DND-41 (cell line): ENCODE measurements around the gene GSTM1.

Experiments used
- ATAC-seq: fragments of 200-7000 bp; cut with Tn5 transposase; 3 replicates; pipeline ENCODE4 v1.9.1; 2021; ENCODE audit warnings: low read depth; ENCODE audit not compliant: insufficient read depth
- DNase-seq: peaks from one replicate; pipeline ENCODE4 v3.0.0-alpha.2; 2020
- H2AFZ ChIP-seq: 2 replicates; pipeline ENCODE4 v1.6.0; 2012; ENCODE audit warnings: low read depth, low read length
- H3K27ac ChIP-seq: 2 replicates; pipeline ENCODE4 v1.5.1; 2012; ENCODE audit warnings: low read length, inconsistent platforms
- H3K27me3 ChIP-seq: fragments of 200-600 bp; sonication (generic); 2 replicates; pipeline ENCODE4 v1.6.0; 2012; ENCODE audit warnings: low read length, mild to moderate bottlenecking, inconsistent platforms; ENCODE audit not compliant: insufficient read depth, poor library complexity
- H3K36me3 ChIP-seq: 2 replicates; pipeline ENCODE4 v1.5.1; 2012; ENCODE audit warnings: low read length, inconsistent platforms; ENCODE audit not compliant: insufficient read depth
- H3K4me1 ChIP-seq: 2 replicates; pipeline ENCODE4 v1.5.1; 2012; ENCODE audit warnings: mild to moderate bottlenecking, low read length; ENCODE audit not compliant: insufficient read depth
- H3K4me2 ChIP-seq: 2 replicates; pipeline ENCODE4 v1.6.0; 2012; ENCODE audit warnings: mild to moderate bottlenecking, moderate library complexity, low read length, inconsistent platforms; ENCODE audit not compliant: insufficient read depth
- H3K4me3 ChIP-seq, 2 experiments: fragments of 200-600 bp in 1 of 2; shearing (Covaris generic) in 1 of 2; 2 replicates each; pipeline ENCODE4 v1.5.1; 2012 to 2016; ENCODE audit warnings: inconsistent platforms in 2 of 2, low read length in 2 of 2, mild to moderate bottlenecking in 2 of 2, low read depth in 1 of 2, moderate library complexity in 1 of 2
- H3K79me2 ChIP-seq: 2 replicates; pipeline ENCODE4 v1.6.0; 2012; ENCODE audit warnings: low read length, inconsistent platforms; ENCODE audit not compliant: insufficient read depth
- H3K9ac ChIP-seq: 2 replicates; pipeline ENCODE4 v1.6.0; 2012; ENCODE audit warnings: low read depth, mild to moderate bottlenecking, inconsistent platforms, low read length, moderate library complexity
- H3K9me3 ChIP-seq: 2 replicates; pipeline ENCODE4 v1.5.1; 2012; ENCODE audit warnings: low read length, moderate library complexity, mild to moderate bottlenecking, inconsistent platforms; ENCODE audit not compliant: insufficient read depth, severe bottlenecking
- H4K20me1 ChIP-seq: 2 replicates; pipeline ENCODE4 v1.6.0; 2012; ENCODE audit warnings: low read length; ENCODE audit not compliant: insufficient read depth
- EZH2 ChIP-seq: IDR thresholded peaks from 3 replicates; pipeline ENCODE4 v1.6.1; 2012; ENCODE audit warnings: borderline replicate concordance, low read depth, mild to moderate bottlenecking, moderate library complexity, low read length, inconsistent platforms; ENCODE audit not compliant: severe bottlenecking
- TF ChIP-seq, protein P1 (sequence below): IDR thresholded peaks from 2 replicates; pipeline ENCODE4 v1.5.1; 2012; ENCODE audit warnings: borderline replicate concordance, low read length, moderate library complexity, mild to moderate bottlenecking; ENCODE audit not compliant: poor library complexity, severe bottlenecking; ENCODE audit errors: extremely low read depth

The GSTM1 gene

DNA sequence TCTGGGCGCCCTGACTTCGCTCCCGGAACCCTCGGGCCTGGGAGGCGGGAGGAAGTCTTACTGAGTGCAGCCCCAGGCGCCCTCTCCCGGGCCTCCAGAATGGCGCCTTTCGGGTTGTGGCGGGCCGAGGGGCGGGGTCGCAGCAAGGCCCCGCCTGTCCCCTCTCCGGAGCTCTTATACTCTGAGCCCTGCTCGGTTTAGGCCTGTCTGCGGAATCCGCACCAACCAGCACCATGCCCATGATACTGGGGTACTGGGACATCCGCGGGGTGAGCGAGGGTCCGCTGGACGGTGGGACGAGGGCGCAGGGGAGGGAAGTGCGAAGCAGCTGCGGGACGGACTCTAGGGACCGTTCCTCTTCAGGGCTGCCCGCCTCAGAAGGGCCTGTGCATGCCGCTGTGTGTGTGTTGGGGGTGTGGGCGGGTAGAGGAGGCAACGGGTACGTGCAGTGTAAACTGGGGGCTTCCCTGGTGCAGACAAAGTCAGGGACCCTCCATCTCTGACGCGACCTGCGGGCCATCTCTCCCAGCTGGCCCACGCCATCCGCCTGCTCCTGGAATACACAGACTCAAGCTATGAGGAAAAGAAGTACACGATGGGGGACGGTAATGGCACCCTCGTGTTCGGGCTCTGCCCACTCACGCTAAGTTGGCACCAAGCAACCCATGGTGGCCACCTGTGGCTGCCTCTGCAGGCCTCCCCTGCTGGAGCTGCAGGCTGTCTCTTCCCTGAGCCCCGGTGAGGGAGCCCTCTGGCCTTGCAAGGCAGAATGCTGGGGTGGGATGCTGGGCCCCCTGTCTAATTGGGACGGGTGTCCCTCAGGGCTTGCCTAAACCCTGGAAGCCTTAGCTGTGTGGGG is at the start of gene GSTM1:
TSS of gene GSTM1 (plus strand) at position 177 of the 859 bp plus-strand sequence. CDS start at position 234, 57 bp downstream.
- DNase-seq (no peak), ATAC-seq (no peak)
- no peaks in the 10 kb centered on the region for H3K27me3 ChIP-seq
- no peak within 1 kb of the TSS for H3K4me2 ChIP-seq
- TF ChIP-seq EZH2, result no peak
- TF ChIP-seq, protein P1, sequence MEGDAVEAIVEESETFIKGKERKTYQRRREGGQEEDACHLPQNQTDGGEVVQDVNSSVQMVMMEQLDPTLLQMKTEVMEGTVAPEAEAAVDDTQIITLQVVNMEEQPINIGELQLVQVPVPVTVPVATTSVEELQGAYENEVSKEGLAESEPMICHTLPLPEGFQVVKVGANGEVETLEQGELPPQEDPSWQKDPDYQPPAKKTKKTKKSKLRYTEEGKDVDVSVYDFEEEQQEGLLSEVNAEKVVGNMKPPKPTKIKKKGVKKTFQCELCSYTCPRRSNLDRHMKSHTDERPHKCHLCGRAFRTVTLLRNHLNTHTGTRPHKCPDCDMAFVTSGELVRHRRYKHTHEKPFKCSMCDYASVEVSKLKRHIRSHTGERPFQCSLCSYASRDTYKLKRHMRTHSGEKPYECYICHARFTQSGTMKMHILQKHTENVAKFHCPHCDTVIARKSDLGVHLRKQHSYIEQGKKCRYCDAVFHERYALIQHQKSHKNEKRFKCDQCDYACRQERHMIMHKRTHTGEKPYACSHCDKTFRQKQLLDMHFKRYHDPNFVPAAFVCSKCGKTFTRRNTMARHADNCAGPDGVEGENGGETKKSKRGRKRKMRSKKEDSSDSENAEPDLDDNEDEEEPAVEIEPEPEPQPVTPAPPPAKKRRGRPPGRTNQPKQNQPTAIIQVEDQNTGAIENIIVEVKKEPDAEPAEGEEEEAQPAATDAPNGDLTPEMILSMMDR, result no peak
- no peaks in the 10 kb centered on the region for H3K79me2 ChIP-seq
- H4K20me1 ChIP-seq, result no peaks in the 10 kb centered on the region
- H3K4me3 ChIP-seq, result no peak within 1 kb of the TSS
- no peak within 1 kb of the TSS for H2AFZ ChIP-seq
- H3K9me3 ChIP-seq, result no peaks in the 10 kb centered on the region
- H3K27ac ChIP-seq, result no peak within 1 kb of the TSS
- no peaks in the 10 kb centered on the region for H3K4me1 ChIP-seq
- H3K9ac ChIP-seq, result no peak within 1 kb of the TSS
- no peaks in the 10 kb centered on the region for H3K36me3 ChIP-seq

DNA sequence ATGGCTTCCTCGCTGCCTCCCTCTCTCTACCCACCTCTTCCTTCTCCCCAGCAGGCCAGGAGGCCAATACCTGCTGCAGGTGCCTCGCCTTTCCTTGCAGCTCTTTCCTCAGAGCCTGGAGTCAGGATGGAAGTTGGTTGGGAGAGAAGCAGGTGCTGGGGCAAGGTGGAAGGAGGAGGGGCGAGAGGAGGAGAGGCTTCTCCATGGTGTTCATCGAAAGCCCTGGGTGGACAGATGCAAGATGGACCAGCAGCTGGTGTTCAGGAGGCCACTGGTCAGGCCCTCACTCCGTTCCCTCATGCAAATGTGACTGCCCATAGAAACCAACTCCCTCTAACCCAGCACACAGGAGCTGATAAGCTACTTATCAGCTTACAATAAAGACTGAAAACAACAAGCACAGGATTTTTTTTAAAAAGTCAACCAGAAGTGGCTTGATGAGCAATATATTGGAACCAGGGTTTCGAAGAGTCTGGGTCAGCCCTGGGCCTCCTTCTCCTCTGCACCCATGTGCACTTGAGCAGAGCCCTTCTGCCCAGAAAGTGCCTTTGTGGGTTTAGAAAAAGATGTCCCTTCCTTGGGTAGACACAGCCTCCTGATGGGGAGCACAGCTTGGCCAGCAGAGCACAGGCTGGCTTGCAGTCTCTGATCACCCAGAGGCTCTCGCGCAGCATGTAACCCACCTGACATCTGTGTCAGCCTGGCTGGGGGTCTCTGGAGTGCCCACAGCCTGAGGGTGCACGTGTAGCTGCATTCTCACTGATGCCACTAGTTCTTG is 48.4 kb upstream of the GSTM1 start:
- Histone ChIP-seq H2AFZ (no peak overlapping the region), H3K36me3 (no peaks in the 10 kb centered on the region), H3K27ac (no peak overlapping the region), H4K20me1 (no peaks in the 10 kb centered on the region), H3K4me3 (no peak overlapping the region), H3K4me1 (peaks cover 2% of the 10 kb centered on the region), H3K27me3 (no peaks in the 10 kb centered on the region), H3K79me2 (no peaks in the 10 kb centered on the region), H3K9ac (no peak overlapping the region), H3K9me3 (no peaks in the 10 kb centered on the region), H3K4me2 (no peak overlapping the region)
- TF ChIP-seq EZH2, result no peak
- TF ChIP-seq, protein P1, result no peak
- no peak for DNase-seq
- ATAC-seq, result no peak

DNA sequence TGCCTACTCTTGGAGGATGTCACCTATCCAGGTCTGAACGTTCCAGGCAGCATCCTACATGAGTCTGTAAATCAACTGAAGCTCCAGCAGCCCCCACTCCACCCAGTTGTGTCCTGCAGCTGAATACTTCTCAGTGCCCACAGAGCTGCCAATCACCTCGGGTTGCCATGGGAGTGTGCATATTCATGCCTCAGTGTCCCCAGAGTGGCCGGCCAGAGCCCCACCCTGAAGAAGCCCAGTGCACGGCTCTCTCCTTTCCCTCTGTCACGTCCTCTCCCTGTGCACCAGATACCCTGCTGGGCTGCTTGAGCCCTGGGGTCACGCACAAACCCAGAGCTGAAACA is 47.8 kb upstream of the GSTM1 start:
- Histone ChIP-seq H3K79me2 (no peaks in the 10 kb centered on the region), H3K4me3 (no peak overlapping the region), H2AFZ (no peak overlapping the region), H3K9ac (no peak overlapping the region), H3K4me2 (no peak overlapping the region), H3K36me3 (no peaks in the 10 kb centered on the region), H3K27me3 (no peaks in the 10 kb centered on the region), H4K20me1 (no peaks in the 10 kb centered on the region), H3K4me1 (peaks cover 2% of the 10 kb centered on the region), H3K27ac (no peak overlapping the region), H3K9me3 (no peaks in the 10 kb centered on the region)
- DNase-seq (no peak), ATAC-seq (peak; percentile 20)
- TF ChIP-seq EZH2, result no peak
- TF ChIP-seq, protein P1, result no peak
